Hematopoietic multipotent progenitor cell treated with erythropoietin and hydrocortisone succinate and interleukin-3 and kit ligand, for 17 days (in vitro differentiated cells): ENCODE measurements around the gene CLMP.

Experiments used
- DNase-seq: peaks from one replicate; pipeline ENCODE4 v3.0.0-alpha.2; 2015; ENCODE audit warnings: low spot score

CLMP gene

GRCh38 chr11:123188508-123189165 is 6.4 kb downstream of the CLMP start:
- no peak for DNase-seq

DNA sequence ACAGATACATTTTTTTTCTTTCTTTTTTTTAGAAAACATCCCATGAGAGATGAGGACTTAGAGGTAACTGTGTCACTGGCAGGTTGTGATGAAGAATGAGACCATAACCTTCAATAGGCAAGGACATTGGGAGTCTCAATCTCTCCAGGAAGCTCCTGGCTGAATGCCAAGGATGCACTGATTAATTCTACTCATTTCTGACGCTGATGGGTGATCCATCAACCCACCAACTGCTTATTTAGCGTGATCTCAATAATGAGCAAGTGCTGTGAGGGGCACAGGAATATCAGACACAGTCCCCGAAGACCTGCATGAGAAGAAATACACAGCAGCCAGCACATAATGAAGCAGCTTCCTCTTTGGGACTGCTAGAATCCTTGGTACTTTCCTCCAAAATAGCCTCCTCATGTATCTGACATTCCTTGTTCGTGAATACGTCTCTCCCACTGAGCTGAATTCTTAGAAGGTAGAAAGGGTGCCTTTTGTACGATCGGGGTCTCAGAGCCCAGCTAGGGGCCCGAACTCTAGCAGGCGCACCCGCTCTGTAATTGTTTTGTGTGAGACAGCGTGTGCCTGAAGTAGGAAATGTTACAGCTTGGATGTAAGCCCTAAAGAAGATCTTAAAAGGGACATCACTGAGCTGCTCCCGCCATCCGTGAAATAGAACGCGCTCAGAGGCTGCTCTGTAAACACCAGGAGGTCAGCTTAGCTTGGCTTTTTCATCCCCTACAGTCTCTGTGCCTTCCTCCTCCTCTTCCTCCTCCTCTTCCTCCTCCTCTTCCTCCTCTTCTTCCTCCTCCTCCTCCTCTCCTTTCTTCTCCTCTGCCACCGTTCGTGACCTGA is 7.2 kb downstream of the CLMP start:
- no peak for DNase-seq

- no peak for DNase-seq
These were observed 7.8 kb downstream of the CLMP start for GRCh38 chr11:123187248-123187647.

DNA sequence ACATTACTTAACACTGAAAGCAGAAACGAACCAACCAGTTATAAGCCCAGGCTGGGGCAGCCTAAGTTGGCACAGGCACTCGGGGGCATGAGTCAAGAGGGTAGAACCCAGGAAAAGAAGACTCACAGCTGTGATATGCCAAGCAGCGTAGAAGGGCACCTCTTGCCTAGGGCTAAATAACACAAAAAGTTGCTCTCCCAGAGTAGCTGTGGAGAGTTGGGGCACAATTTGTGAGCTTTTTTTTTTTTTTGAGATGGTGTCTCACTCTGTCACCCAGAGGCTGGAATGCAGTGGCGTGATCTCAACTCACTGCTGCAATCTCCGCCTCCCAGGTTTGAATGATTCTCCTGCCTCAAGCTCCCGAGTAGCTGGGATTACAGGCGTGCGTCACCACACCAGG is 8.8 kb downstream of the CLMP start:
- no peak for DNase-seq

DNA sequence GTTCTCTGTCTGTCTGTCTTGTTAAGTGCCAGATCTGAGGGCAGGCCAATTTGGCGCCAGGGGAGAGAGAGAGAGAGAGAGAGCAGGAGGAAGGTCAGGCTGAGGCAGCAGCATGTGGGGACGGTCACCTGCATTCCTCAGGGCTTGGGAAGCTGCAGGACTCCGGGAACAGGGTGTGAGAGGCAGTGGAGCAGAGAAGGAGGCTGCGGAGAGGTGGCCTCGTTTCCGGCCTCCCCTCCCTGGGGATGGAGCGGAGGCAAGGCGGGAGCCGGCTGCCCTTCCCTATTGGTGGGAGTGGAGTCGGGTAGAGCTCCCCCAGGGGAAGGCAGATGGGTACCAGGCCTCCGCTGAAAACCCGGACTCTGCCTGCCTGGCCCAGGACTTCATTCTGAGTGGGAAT is 9.7 kb downstream of the CLMP start:
- DNase-seq: no peak

DNA sequence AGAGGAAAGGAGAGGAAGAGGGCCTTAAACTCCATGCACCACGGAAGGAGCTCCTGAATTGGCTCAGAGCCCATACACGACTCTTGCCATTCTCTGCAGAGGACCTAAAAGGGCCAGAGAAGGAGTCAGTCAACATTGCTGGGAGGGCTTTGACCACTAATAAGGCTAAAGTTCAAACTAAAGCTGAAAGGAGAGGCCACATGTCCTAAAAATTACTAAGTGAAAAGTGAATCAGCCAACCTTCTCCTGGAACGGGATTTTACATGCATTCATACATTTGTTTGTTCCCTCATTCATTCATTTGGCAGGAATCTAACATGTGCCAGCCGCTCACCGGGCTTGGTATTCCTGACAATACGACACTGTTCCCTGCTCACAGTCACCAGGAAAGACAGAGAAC is 10.5 kb downstream of the CLMP start:
- no peak for DNase-seq

GRCh38 chr11:123183391-123184099 is 11.5 kb downstream of the CLMP start:
- no peak for DNase-seq

GRCh38 chr11:123181767-123182500 is 13.1 kb downstream of the CLMP start:
- DNase-seq: no peak

DNA sequence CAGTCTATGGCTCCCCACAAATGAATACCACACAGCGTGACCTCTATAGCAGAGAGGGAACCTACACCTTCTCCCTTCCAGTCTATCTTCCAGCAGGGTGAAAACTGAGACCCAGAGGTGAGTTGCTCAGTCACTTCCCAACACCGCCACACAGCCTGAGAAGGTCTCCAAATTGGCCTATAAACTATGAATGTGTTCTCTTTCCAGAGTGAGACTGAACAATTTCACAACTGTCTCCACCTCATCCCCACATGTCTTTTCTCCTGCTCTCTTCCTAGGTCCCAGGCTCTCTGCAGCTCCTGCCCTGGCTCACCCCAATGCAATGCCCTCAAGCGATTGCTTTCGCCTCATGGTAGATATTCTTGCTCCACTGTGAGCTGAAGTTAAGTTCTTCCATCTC is 14.0 kb downstream of the CLMP start:
- DNase-seq: no peak

GRCh38 chr11:123180574-123180973 is 14.5 kb downstream of the CLMP start:
- DNase-seq: no peak

GRCh38 chr11:123180166-123180565 is 14.9 kb downstream of the CLMP start:
- DNase-seq: no peak

DNA sequence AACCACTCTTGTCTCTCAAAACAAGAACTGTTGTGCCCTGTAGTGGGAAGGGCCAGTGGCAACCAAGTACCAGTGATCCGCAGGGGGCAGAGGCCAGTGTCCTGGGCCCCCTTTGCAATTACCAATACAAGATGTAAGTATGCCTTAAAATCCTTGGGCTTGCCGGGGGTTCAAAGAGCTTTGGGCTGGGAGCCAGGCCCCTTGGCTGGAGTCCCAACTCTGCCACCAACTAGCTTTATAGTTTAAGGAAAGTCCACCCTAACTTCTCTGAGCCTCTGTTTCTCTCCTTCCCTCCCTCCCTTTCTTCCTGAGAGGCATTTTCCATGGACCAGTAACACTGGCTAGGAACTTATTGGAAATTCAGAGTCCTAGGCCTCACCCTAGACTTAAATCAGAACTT is 15.5 kb downstream of the CLMP start:
- DNase-seq: no peak

DNA sequence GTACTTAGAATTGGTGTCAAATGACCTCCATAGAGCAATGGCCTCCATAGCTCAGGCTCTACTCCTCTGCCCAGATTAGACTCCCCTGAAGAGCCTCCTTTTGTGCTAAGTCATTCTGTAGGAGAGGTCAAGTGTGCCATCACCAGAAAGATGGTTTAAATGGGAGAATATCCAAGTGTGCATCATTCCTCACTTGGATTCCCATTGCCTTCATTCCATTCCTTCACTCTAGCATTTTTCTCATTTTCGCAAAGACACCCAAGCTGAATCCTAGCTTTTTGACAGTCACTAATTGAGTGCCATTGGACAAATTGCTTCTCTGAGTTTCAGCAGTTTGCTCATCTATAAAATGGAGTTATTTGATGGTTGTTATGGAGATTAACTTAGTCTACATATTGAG is 16.9 kb downstream of the CLMP start:
- no peak for DNase-seq

GRCh38 chr11:123176785-123177184 is 18.3 kb downstream of the CLMP start:
- DNase-seq: no peak

DNA sequence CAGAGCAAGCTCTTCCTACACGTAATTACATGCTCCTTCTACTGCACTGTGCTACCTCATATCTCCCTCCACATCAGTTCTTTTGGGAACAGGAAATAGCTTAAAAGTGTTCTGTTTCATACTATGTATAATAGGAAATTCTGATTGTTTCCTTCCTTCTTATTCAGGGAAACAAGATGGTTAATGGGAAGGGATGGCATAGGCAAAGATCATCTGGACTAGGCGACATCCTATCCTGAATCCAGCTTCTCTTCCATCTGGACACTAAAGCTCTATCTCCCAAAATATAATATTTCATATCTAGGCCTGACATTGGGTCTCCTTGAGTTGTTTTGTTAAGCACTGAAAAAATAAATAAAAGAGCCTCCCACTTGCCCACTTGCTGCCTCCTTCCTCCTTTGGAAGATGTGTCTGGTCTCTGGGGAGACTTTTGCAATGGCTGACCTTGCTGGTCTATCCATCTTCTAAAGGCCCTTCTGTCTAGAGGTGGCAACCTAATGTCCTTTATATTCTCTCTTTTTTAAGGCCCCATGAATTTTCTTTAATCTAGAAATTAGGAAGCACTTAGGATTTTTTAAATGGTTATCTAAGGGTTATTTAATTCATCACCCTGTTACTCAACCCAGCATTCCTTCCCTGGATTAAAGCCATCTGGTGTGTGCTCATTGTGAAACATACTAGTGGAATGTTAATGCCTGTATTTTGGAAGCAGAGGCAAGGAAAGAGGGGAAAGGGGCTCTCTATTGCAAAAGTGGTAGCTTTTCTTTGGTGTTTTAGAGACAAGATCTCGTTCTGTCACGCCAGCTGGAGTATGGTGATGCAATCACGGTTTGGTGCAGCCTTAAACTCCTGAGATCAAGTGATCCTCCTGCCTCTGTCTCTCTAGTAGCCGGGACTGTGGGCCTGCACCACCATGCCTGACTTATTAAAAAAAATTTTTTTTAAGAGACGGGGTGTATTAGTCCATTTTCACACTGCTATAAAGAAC is 20.6 kb downstream of the CLMP start:
- DNase-seq: no peak

- DNase-seq: no peak
These were observed 21.2 kb downstream of the CLMP start for GRCh38 chr11:123173856-123174186.

DNA sequence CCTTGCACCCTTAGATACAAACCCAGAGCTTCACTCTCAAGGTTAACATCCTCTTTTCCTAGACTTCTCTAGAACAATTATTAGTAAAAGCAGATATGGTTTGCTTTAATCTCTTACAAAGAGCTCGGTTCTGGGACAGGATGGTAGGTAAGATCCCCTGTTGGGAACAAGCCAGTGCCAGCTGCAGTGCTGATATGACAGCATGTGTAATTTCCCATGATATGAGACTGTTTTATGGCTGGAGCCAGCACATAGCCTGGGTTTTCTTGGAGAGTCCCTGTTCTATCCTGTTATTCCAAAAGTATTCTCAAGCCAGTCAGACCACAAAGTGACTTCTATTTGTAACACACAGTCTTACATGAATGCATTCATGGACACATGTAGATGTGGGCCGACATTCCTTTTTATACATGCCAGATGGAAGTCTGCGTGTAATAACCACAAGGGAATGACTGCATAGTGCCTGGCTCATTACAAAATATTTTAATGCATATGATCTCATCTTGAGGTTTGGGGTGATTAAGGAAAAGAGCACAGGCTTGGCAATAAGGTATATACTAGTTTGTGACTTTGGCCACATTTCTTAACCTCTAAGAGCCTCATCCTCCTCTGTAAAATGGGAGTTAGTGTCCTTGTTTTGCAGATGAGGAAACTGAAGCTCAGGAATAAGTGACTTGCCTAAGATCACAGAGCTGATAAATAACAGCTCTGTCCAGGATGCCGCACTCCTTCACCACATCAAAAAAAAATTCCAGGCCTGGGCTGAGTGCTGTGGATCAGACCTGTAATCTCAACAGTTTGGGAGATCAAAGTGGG is 21.8 kb downstream of the CLMP start:
- no peak for DNase-seq

DNA sequence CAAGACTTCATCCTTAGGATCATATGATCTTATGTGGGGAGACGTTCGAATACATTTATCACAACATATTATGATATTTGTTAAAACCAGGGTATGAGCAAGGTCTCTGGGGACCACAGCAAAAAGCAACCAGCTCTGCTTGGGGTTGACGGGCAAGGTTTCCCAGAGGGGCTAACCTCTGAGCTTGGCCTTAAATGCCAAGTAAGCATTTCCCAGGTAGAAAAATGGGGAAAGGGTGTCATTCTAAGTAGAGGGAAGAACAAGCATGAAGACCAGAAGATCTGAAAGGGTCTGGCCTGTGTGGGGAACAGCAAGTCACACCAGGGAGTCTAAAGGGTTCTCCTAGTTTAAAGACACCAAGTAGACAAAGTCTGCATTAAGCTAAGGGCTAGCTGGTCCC is 24.1 kb downstream of the CLMP start:
- DNase-seq: no peak

DNA sequence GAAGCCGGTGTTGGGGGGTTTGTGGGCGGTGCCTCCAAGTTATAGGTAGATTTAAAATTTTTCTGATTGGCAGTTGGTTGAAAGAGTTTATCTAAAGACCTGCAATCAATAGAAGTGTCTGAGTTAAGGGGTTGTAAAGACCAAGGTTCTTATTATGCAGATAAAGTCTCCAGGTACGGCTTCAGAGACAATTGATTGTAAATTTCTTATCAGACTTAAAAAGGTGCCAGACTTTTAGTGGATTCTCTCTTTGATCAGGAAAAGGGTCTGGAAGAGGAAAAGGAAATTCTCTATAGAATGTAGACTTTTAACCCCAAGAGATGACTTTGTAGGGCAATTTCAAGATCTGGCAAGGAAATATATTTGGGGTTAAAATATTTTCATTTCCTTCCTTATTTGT is 25.2 kb downstream of the CLMP start:
- DNase-seq: no peak

GRCh38 chr11:123168955-123169484 is 26.0 kb downstream of the CLMP start:
- no peak for DNase-seq
